B cell (primary cell): ENCODE data around the gene SAMD7. TPM values are rescaled to one million over a fixed set of nuclear protein-coding genes. Genes with fewer than 3 reads are reported as not detected.

Source experiments
- ATAC-seq: fragments of 200-7000 bp; cut with Tn5 transposase; one replicate; pipeline ENCODE4 v1.10.0; 2021; ENCODE audit warnings: low read depth, mild to moderate bottlenecking, moderate number of reproducible peaks, moderate library complexity
- CTCF ChIA-PET: fragments of 350-600 bp; sonication (Branson Sonifier 250); formaldehyde crosslinking; loops from one replicate; lab custom pipeline; 2021; ENCODE audit warnings: antibody characterized with exemption, inconsistent platforms; lab: Charles Lee
- POLR2A ChIA-PET: fragments of 350-600 bp; sonication (Branson Sonifier 250); formaldehyde crosslinking; loops from one replicate; lab custom pipeline; 2021; ENCODE audit warnings: antibody characterized with exemption; lab: Charles Lee
- DNase-seq: peaks from one replicate; pipeline ENCODE4 v3.0.0; 2013
- H2AFZ ChIP-seq: 2 replicates; pipeline ENCODE4 v1.6.1; 2012; ENCODE audit warnings: mild to moderate bottlenecking, low read depth, low read length; ENCODE audit not compliant: insufficient read depth, poor library complexity, severe bottlenecking
- H3K27ac ChIP-seq, 2 donors: 1 replicate in 1 of 2; 2 replicates in 1 of 2; pipeline ENCODE4 v1.5.1; 2012 to 2013; ENCODE audit warnings: low read length in 2 of 2, mild to moderate bottlenecking in 2 of 2, moderate library complexity in 1 of 2
- H3K27me3 ChIP-seq, 4 experiments: fragments of 200-600 bp in 1 of 4; sonication (generic) in 1 of 4; replicated peaks in 1 of 4; 1 replicate in 2 of 4; 2 replicates in 2 of 4; pipeline versions ENCODE4 v1.6.1 to v1.7.0; 2013 to 2016; ENCODE audit warnings: low read length in 3 of 4, mild to moderate bottlenecking in 2 of 4, mixed read lengths in 1 of 4, moderate library complexity in 1 of 4; ENCODE audit not compliant: insufficient read depth in 4 of 4, control insufficient read depth in 3 of 4; ENCODE audit errors: control extremely low read depth in 1 of 4
- H3K36me3 ChIP-seq, 2 experiments: replicated peaks in 1 of 2; 1 replicate in 1 of 2; 2 replicates in 1 of 2; pipeline versions ENCODE4 v1.6.1 to v1.7.1; 2013; ENCODE audit warnings: low read length in 1 of 2; ENCODE audit not compliant: insufficient read depth in 2 of 2, control insufficient read depth in 1 of 2; ENCODE audit errors: control extremely low read depth in 1 of 2, extremely low read depth in 1 of 2
- H3K4me1 ChIP-seq, 2 donors: fragments of 200-600 bp in 1 of 2; sonication (generic) in 1 of 2; 1 replicate in 1 of 2; 2 replicates in 1 of 2; pipeline versions ENCODE4 v1.5.1 to v1.6.1; 2013 to 2017; ENCODE audit warnings: low read length in 2 of 2; ENCODE audit not compliant: control insufficient read depth in 2 of 2, insufficient read depth in 2 of 2
- H3K4me2 ChIP-seq: replicated peaks from 2 replicates; pipeline ENCODE3; 2012; ENCODE audit warnings: mild to moderate bottlenecking, low read depth, low read length; ENCODE audit not compliant: poor library complexity, severe bottlenecking
- H3K4me3 ChIP-seq, 5 experiments: fragments of 200-600 bp in 1 of 5; sonication (generic) in 1 of 5; 1 replicate in 3 of 5; 2 replicates in 2 of 5; pipeline versions ENCODE4 v1.5.1 to v1.7.0; 2011 to 2016; ENCODE audit warnings: low read length in 4 of 5, mild to moderate bottlenecking in 4 of 5, low read depth in 2 of 5, control low read depth in 1 of 5, moderate library complexity in 1 of 5; ENCODE audit not compliant: insufficient read depth in 1 of 5; ENCODE audit errors: control extremely low read depth in 1 of 5, extremely low read depth in 1 of 5
- H3K79me2 ChIP-seq: fragments of 200-600 bp; sonication (generic); one replicate; pipeline ENCODE4 v1.6.0; 2016; ENCODE audit warnings: low read length; ENCODE audit not compliant: control insufficient read depth, insufficient read depth
- H3K9ac ChIP-seq: fragments of 200-600 bp; sonication (generic); 2 replicates; pipeline ENCODE4 v1.6.1; 2017; ENCODE audit warnings: mild to moderate bottlenecking, low read length, moderate library complexity
- H3K9me3 ChIP-seq, 3 donors: one replicate each; pipeline versions ENCODE4 v1.6.1 to v1.7.1; 2013; ENCODE audit warnings: low read length in 2 of 3; ENCODE audit not compliant: control insufficient read depth in 2 of 3, insufficient read depth in 1 of 3; ENCODE audit errors: control extremely low read depth in 1 of 3
- H4K20me1 ChIP-seq: 2 replicates; pipeline ENCODE4 v1.6.0; 2012; ENCODE audit warnings: mild to moderate bottlenecking, low read length; ENCODE audit not compliant: insufficient read depth, control insufficient read depth, poor library complexity, severe bottlenecking
- H3K27ac Mint-ChIP-seq: one replicate; pipeline ENCODE4 v1.8.0; 2021; ENCODE audit warnings: mixed read lengths
- H3K27me3 Mint-ChIP-seq: one replicate; pipeline ENCODE4 v1.8.0; 2021; ENCODE audit warnings: mixed read lengths
- H3K4me1 Mint-ChIP-seq: one replicate; pipeline ENCODE4 v1.8.0; 2021; ENCODE audit warnings: mixed read lengths
- H3K4me3 Mint-ChIP-seq: one replicate; pipeline ENCODE4 v1.8.0; 2021; ENCODE audit warnings: mixed read lengths
- H3K9me3 Mint-ChIP-seq: one replicate; pipeline ENCODE4 v1.8.0; 2022; ENCODE audit warnings: mixed read lengths; ENCODE audit not compliant: insufficient read depth
- CTCF ChIP-seq: fragments of 200-600 bp; IDR thresholded peaks from one replicate; pipeline ENCODE4 v1.8.0; 2022; ENCODE audit warnings: antibody characterized with exemption, mild to moderate bottlenecking
- EZH2 ChIP-seq: IDR thresholded peaks from 2 replicates; pipeline ENCODE4 v1.6.1; 2012; ENCODE audit warnings: borderline replicate concordance, low read depth, mild to moderate bottlenecking, moderate library complexity, low read length; ENCODE audit not compliant: insufficient read depth, poor library complexity, severe bottlenecking
- WGBS: methylation state at CpG from one replicate; pipeline ENCODE4 v1.1.5; 2013; ENCODE audit warnings: missing lambda C conversion rate; ENCODE audit not compliant: insufficient coverage; 5-methylcytosine and 5-hydroxymethylcytosine counted together
- intact Hi-C: fragments of 100-400 bp; cut with micrococcal nuclease; formaldehyde crosslinking; loops from one replicate; pipeline ENCODE4 v1.10.0; 2022
- polyA plus RNA-seq: library from polyadenylated mRNA; depleted of rRNA; stranded (reverse); fragments of >200 nt; gene quantifications from 2 replicates; pipeline ENCODE4 v1.2.3, GENCODE V29; 2012
- total RNA-seq, 2 donors: library from RNA; stranded (reverse); fragments of 120-200 nt in 1 of 2; gene quantifications; 1 replicate in 1 of 2; 2 replicates in 1 of 2; pipeline versions ENCODE4 v1.2.3 to v1.2.4, GENCODE V29; 2013 to 2022

The SAMD7 gene
- total and polyA plus RNA-seq, 2 donors (not counting 1 experiment from before 2014, with no cell fraction given), result not detected

- Histone ChIP-seq H3K4me1 (peaks cover 67 to 74% of the 10 kb centered on the region in 2 donors), H3K27me3 (no peaks in the 10 kb centered on the region), H3K4me3 (no peak overlapping the region), H3K4me2 (peak overlapping the region; percentile 23), H3K27ac (peak overlapping the region in 1 of 2 donors; percentile 49), H3K79me2 (peaks cover 5% of the 10 kb centered on the region), H3K9me3 (peaks cover 0 to 4% (median 0%) of the 10 kb centered on the region in 3 donors), H4K20me1 (no peaks in the 10 kb centered on the region), H3K9ac (no peak overlapping the region), H3K36me3 (no peaks in the 10 kb centered on the region), H2AFZ (peak overlapping the region; percentile 24)
- intact Hi-C loops, result loop anchor here (10.0 kb wide), 1 partner anchor 284 kb away; the partner anchor contains the start of gene MECOM
- ChIA-PET CTCF (interaction anchor here (1.1 to 10.1 kb wide), 3 partner anchors 17 to 86 kb away, joined by 4 to 103 read pairs (median 77); partner anchors contain the start of gene SEC62), POLR2A (interaction anchor here (0.6 to 2.0 kb wide), 4 partner anchors 17 to 18 kb away, joined by 3 to 7 read pairs (median 4); partner anchors contain the start of gene SEC62)
- ATAC-seq (no peak), DNase-seq (no peak)
- Mint-ChIP-seq H3K4me1 (peaks cover 78% of the 10 kb centered on the region), H3K9me3 (peaks cover 2% of the 10 kb centered on the region), H3K27me3 (no peaks in the 10 kb centered on the region), H3K27ac (peak overlapping the region; percentile 72), H3K4me3 (peak overlapping the region; percentile 44)
- WGBS, result no CpG with 5 or more reads among the region's 2 CpGs
- no peak for TF ChIP-seq EZH2
- TF ChIP-seq CTCF, result no peak
Measured at GRCh38 chr3:169948559-169949448, 37.4 kb downstream of the SAMD7 start.

GRCh38 chr3:169952045-169952444, 40.7 kb downstream of the SAMD7 start:
- H3K9ac ChIP-seq, result no peak overlapping the region
- no peak for ATAC-seq
- WGBS, result no CpG with 5 or more reads among the region's 1 CpG
- H3K4me3 ChIP-seq, result no peak overlapping the region
- no peak overlapping the region for H2AFZ ChIP-seq
- H3K4me2 ChIP-seq, result no peak overlapping the region
- DNase-seq, result no peak
- H3K4me1 Mint-ChIP-seq, result peaks cover 72% of the 10 kb centered on the region
- H3K27ac Mint-ChIP-seq, result peak overlapping the region; percentile 74
- H3K27me3 ChIP-seq, result no peaks in the 10 kb centered on the region
- CTCF ChIA-PET, result no interaction called here
- H4K20me1 ChIP-seq, result no peaks in the 10 kb centered on the region
- H3K79me2 ChIP-seq, result peaks cover 4% of the 10 kb centered on the region
- TF ChIP-seq CTCF (no peak), EZH2 (no peak)
- peaks cover 60 to 67% of the 10 kb centered on the region in 2 donors for H3K4me1 ChIP-seq
- POLR2A ChIA-PET, result no interaction called here
- H3K36me3 ChIP-seq, result no peaks in the 10 kb centered on the region
- intact Hi-C loops, result no loop called here
- H3K4me3 Mint-ChIP-seq, result no peak overlapping the region
- no peaks in the 10 kb centered on the region for H3K9me3 ChIP-seq
- no peaks in the 10 kb centered on the region for H3K27me3 Mint-ChIP-seq
- H3K27ac ChIP-seq, result peak overlapping the region; percentile 1 to 62
- peaks cover 2% of the 10 kb centered on the region for H3K9me3 Mint-ChIP-seq
